Right lobe of liver (tissue), 6 donors: ENCODE results near the gene MATN1. TPM values are rescaled to one million over a fixed set of nuclear protein-coding genes. Genes with fewer than 3 reads are reported as not detected.

Experiments used
- ATAC-seq, 4 donors: fragments of 200-7000 bp; cut with Tn5 transposase; one replicate each; pipeline ENCODE4 v1.9.1; 2020; ENCODE audit warnings: mild to moderate bottlenecking in 4 of 4, moderate library complexity in 4 of 4
- DNase-seq, 3 donors: peaks; one replicate each; pipeline ENCODE4 v3.0.0-alpha.2; 2020
- H3K27ac ChIP-seq, 3 donors: fragments of 200-600 bp; one replicate each; pipeline ENCODE4 v1.8.0; 2022
- H3K27me3 ChIP-seq, 2 donors: fragments of 200-600 bp; one replicate each; pipeline ENCODE4 v1.8.0; 2022
- H3K36me3 ChIP-seq, 4 donors: fragments of 200-600 bp; sonication (generic) in 1 of 4; one replicate each; pipeline versions ENCODE4 v1.5.1 to v1.8.0; 2017 to 2022; ENCODE audit warnings: control low read depth in 1 of 4
- H3K4me1 ChIP-seq, 4 donors: fragments of 200-600 bp; sonication (generic) in 1 of 4; one replicate each; pipeline versions ENCODE4 v1.5.1 to v1.8.0; 2017 to 2022; ENCODE audit warnings: control low read depth in 1 of 4
- H3K4me3 ChIP-seq, 3 donors: fragments of 200-600 bp; one replicate each; pipeline ENCODE4 v1.8.0; 2022
- H3K9me3 ChIP-seq, 4 donors: fragments of 200-600 bp; sonication (generic) in 1 of 4; one replicate each; pipeline versions ENCODE4 v1.5.1 to v1.8.0; 2017 to 2022; ENCODE audit warnings: control low read depth in 1 of 4
- POLR2A ChIP-seq: fragments of 450-650 bp; IDR thresholded peaks from one replicate; pipeline ENCODE4 v1.6.1; 2017; ENCODE audit warnings: antibody characterized with exemption, mild to moderate bottlenecking
- WGBS: methylation state at CpG from one replicate; pipeline ENCODE4 v1.1.6; 2018; ENCODE audit warnings: low coverage, low lambda C conversion rate; ENCODE audit not compliant: insufficient coverage; ENCODE audit errors: missing lambda C conversion rate; 5-methylcytosine and 5-hydroxymethylcytosine counted together
- intact Hi-C, 2 donors: fragments of 100-400 bp; cut with DNase I; formaldehyde crosslinking; loops; one replicate each; pipeline versions ENCODE4 v1.11.2 to v1.14.1; 2022
- total RNA-seq, 6 experiments: library from RNA; depleted of rRNA in 2 of 6; stranded (reverse); fragments of >200 nt in 2 of 6; fragmentation: NEBNext Ultra II Directional in 3 of 6; extraction: Animal tissue kit (Norgen Biotek cat#: 25700) in 3 of 6; gene quantifications; one replicate each; pipeline versions ENCODE4 v1.1.0 to v1.2.4, GENCODE V29; 2016 to 2023
- TF ChIP-seq, protein P1 (sequence below), 4 donors: fragments of 200-600 bp in 3 of 4; fragments of 450-650 bp in 1 of 4; IDR thresholded peaks; one replicate each; pipeline versions ENCODE4 v1.5.1 to v1.8.0; 2016 to 2022; ENCODE audit warnings: antibody characterized with exemption in 4 of 4, mild to moderate bottlenecking in 2 of 4
- donor health status: DM: no; HTN: yes; CAD: no.
- donor health status: DM: no; HTN: no; CAD: no.
- donor health status: DM: no; HTN: no; CAD: no.
- donor health status: DM: no; HTN: yes; CAD: no.
- donor health status: DM: no; HTN: yes; CAD: no.

Gene MATN1
- total RNA-seq, 6 experiments from 2014 or later: not detected

DNA sequence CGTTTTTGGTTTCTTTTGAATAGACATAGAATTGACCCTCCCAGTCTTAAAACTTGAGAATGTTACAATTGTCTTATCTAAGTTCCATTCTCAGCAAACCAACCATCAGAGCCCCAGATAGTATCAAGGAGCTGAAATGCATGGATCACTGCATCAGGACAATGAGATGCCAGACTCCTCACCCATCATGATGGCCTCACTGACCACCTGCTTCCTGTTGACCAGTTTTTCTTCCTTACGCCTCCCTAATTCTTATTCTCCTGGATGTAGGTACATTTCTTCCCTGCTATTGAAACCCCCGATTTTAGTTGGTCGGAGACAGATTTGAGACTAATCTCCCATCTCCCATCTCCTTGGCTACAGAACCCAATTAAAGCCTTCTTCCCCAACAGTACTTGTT lies 17.7 kb downstream of the MATN1 start:
- no peaks in the 10 kb centered on the region for H3K27me3 ChIP-seq
- 94% methylated on average over 4 of the region's 4 CpGs for WGBS
- TF ChIP-seq POLR2A: no peak
- TF ChIP-seq, protein P1, sequence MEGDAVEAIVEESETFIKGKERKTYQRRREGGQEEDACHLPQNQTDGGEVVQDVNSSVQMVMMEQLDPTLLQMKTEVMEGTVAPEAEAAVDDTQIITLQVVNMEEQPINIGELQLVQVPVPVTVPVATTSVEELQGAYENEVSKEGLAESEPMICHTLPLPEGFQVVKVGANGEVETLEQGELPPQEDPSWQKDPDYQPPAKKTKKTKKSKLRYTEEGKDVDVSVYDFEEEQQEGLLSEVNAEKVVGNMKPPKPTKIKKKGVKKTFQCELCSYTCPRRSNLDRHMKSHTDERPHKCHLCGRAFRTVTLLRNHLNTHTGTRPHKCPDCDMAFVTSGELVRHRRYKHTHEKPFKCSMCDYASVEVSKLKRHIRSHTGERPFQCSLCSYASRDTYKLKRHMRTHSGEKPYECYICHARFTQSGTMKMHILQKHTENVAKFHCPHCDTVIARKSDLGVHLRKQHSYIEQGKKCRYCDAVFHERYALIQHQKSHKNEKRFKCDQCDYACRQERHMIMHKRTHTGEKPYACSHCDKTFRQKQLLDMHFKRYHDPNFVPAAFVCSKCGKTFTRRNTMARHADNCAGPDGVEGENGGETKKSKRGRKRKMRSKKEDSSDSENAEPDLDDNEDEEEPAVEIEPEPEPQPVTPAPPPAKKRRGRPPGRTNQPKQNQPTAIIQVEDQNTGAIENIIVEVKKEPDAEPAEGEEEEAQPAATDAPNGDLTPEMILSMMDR (IDR thresholded peaks at IDR 0.05): no peak
- intact Hi-C loops: loop anchor here (10.0 kb wide), 2 partner anchors 921 to 1471 kb away; partner anchors contain the start of genes MECR (in 2 of the 2) and PTPRU (in 2 of the 2)
- no peak for ATAC-seq
- no peak for DNase-seq
- H3K27ac ChIP-seq: no peak overlapping the region
- H3K4me3 ChIP-seq: no peak overlapping the region
- H3K4me1 ChIP-seq: no peaks in the 10 kb centered on the region
- H3K36me3 ChIP-seq: no peaks in the 10 kb centered on the region
- H3K9me3 ChIP-seq: no peaks in the 10 kb centered on the region

DNA sequence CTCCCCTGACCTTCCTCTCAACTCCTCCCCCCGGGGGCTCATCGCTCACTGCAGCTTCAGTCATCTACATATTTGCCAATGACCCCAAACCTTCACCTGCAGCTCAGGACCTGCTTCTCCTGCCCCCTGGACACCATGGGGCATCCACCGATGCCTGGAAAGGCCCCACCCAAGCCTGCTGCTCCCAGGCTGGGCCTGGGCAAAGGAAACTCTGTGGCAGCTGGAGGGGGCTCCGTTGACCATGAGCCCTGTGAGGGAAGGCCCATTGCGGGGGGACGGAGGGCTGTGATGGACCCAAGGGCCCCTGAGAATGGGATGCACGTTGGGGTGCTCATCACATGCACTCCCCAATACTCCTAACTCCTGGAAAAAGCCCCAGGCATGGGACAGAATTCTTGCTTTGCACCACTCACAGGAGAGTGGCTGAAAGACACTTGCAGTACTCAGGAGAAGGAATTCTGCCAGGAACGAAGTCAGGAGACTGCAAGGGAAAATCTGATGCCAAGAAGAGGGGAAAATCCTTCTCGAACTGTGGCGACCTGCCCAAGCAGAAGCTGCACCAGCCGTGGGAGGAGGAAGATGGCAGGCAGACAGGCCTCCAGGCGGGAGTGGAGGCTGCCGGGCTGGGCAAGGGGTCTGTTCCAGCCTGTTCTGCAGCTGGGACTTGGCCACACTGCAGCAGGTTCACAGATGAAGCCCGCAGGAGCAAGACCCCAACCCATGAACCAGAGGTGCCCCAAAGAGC lies 18.4 kb downstream of the MATN1 start:
- WGBS: 83% methylated on average over 7 of the region's 14 CpGs
- Histone ChIP-seq H3K27ac (no peak overlapping the region), H3K36me3 (no peaks in the 10 kb centered on the region), H3K4me1 (no peaks in the 10 kb centered on the region), H3K9me3 (no peaks in the 10 kb centered on the region), H3K4me3 (no peak overlapping the region), H3K27me3 (no peaks in the 10 kb centered on the region)
- ATAC-seq (no peak), DNase-seq (peak in 1 of 3 donors; percentile 41)
- intact Hi-C loops: loop anchor here (10.0 kb wide), 2 partner anchors 920 to 1470 kb away; partner anchors contain the start of genes MECR (in 2 of the 2) and PTPRU (in 2 of the 2)
- TF ChIP-seq, protein P1 (IDR thresholded peaks at IDR 0.05): no peak
- TF ChIP-seq POLR2A: no peak

DNA sequence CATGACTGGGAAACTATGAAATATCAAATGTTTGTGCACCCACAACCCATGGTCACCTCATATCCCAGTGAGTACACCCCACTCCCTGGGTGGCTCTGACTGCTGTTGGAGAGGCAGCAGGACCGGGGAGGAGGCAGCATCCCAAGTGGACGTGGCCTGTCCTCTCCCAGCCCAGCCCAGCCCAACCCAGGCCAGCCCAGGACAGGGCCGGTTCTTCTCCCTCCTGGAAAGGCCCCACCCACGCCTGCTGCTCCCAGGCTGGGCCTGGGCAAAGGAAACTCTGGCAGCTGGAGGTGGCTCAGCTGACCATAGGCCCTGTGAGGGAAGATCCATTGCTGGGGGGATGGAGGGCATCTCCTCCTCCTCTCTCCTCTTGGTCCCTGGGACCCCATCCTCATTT lies 19.1 kb downstream of the MATN1 start:
- H3K27me3 ChIP-seq: no peaks in the 10 kb centered on the region
- no peaks in the 10 kb centered on the region for H3K9me3 ChIP-seq
- H3K27ac ChIP-seq: no peak overlapping the region
- intact Hi-C loops: loop anchor here (10.0 kb wide), 2 partner anchors 919 to 1469 kb away; partner anchors contain the start of genes MECR (in 2 of the 2) and PTPRU (in 2 of the 2)
- DNase-seq (peak in 1 of 3 donors; percentile 46), ATAC-seq (no peak)
- WGBS: 42% methylated on average over 2 of the region's 4 CpGs
- no peaks in the 10 kb centered on the region for H3K4me1 ChIP-seq
- no peaks in the 10 kb centered on the region for H3K36me3 ChIP-seq
- H3K4me3 ChIP-seq: no peak overlapping the region
- TF ChIP-seq, protein P1 (IDR thresholded peaks at IDR 0.05): no peak
- no peak for TF ChIP-seq POLR2A

DNA sequence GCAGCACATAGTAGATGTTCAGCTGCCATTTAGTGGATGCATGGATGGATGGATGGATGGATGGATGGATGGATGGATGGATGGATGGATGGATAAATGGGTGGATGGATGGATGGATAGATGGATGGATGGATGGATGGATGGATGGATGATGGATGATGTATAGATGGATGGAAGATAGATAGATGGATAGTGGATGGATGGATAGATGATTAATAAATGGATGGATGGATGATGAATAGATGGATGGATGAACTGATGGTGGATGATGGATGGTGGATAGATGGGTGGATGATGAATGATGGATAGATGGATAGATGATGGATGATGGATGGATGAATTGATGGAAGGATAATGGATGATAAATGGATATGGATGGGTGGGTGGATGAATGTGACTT lies 20.6 kb downstream of the MATN1 start:
- TF ChIP-seq, protein P1 (IDR thresholded peaks at IDR 0.05): no peak
- no peak for TF ChIP-seq POLR2A
- Histone ChIP-seq H3K9me3 (no peaks in the 10 kb centered on the region), H3K36me3 (no peaks in the 10 kb centered on the region), H3K27me3 (no peaks in the 10 kb centered on the region), H3K4me3 (no peak overlapping the region), H3K27ac (no peak overlapping the region), H3K4me1 (no peaks in the 10 kb centered on the region)
- intact Hi-C loops: loop anchor here (10.0 kb wide), 2 partner anchors 918 to 1468 kb away; partner anchors contain the start of genes MECR (in 2 of the 2) and PTPRU (in 2 of the 2)
- no peak for DNase-seq
- ATAC-seq: no peak
